Measurements from ENCODE around the gene UBE2Q2.
"Not testable (repeated sequence)": the region's sequence is repeated elsewhere in the genome, so short reads cannot be mapped to it uniquely, and the experiment has no call there.

Gene UBE2Q2

DNA sequence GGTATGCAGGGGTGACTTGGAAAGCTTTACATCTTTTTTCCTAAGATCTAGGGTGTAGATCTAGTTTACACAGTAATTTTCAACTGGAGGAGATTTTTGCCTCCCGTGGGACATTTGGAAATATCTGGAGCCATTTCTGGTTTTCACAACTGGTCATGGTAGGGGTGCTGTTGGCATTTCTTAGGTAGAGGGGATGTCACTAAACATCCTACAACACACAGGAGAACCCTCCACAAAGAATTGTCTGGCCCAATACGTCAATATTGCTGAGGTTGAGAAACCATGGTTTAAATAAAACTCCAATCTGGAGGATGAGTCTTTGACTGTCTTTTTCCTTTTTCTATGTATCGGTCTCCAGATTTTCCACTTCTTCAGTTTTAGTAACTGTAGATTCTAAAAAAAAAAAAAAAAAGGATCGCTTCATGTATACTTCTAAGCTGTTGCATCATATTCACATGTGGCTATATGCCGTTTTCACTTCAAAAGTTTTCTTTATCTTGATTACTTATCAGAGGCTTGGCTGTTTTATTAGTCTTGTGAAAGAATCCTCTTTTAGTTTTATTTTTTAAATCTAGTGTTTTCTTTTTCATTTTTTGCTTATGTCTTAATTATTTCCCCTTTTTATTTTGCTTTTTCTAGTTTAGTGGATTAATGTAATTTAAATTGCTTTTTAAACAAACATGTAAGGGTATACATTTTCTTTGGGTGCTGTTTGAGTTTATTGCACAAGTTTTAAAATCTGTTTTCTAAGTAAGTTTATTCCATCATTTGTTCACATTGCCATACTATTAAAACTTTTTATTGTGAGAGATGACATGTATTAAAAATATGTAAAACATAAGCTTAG lies 21.2 kb downstream of the UBE2Q2 start:
- DNase-seq (ENCODE audit: low read depth in 2 of 2), result no peak

- not testable (repeated sequence) for DNase-seq (ENCODE audit: low read depth in 2 of 2)
Observed at GRCh38 chr15:75866045-75866444, 22.8 kb downstream of the UBE2Q2 start.

DNA sequence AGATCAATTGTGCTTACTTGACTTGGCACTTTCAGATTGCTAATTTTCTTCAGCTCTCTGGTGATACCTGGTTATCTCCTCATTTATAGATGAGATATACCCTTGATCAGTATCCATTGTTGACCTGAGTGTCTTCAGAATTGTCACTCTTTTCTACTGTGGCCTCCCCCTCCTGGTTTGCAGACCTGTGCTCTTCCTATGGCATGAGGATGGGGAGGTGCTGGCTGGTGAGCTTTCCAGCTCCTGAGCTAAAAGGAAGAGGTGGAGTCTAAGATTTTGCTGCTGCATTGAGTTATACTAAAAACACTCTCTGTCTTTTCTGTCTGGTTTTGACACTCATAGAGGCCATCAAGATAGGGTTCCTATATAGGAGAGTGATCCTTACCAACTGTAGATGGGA lies 23.7 kb downstream of the UBE2Q2 start:
- no peak for DNase-seq (ENCODE audit: low read depth in 2 of 2)

DNA sequence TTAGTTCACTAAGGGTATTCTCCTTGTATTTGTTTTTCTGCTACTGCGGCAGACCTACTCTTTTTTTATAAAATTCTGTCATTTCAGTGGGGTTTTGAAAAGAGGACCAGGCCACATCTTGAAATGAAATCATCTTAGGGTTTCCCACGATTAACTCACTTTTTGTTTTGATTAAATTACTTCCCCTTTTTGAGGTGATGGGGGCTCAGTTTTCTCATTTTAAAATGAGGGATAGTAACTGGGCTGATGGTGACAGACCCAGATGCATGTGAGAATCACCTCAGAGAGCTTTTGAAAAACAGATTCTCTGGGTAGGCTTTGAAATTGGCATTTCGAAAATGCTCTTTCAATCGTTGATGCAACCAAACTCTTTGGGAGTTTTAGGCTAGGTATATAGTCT lies 24.2 kb downstream of the UBE2Q2 start:
- no peak for DNase-seq (ENCODE audit: low read depth in 2 of 2)

- no peak for DNase-seq (ENCODE audit: low read depth in 2 of 2)
Observed at GRCh38 chr15:75868019-75868418, 24.8 kb downstream of the UBE2Q2 start.

- DNase-seq (ENCODE audit: low read depth in 2 of 2), result no peak
Observed at GRCh38 chr15:75869446-75869845, 26.2 kb downstream of the UBE2Q2 start.

GRCh38 chr15:75871589-75871988 lies 28.3 kb downstream of the UBE2Q2 start:
- not testable (repeated sequence) for DNase-seq (ENCODE audit: low read depth in 2 of 2)

DNA sequence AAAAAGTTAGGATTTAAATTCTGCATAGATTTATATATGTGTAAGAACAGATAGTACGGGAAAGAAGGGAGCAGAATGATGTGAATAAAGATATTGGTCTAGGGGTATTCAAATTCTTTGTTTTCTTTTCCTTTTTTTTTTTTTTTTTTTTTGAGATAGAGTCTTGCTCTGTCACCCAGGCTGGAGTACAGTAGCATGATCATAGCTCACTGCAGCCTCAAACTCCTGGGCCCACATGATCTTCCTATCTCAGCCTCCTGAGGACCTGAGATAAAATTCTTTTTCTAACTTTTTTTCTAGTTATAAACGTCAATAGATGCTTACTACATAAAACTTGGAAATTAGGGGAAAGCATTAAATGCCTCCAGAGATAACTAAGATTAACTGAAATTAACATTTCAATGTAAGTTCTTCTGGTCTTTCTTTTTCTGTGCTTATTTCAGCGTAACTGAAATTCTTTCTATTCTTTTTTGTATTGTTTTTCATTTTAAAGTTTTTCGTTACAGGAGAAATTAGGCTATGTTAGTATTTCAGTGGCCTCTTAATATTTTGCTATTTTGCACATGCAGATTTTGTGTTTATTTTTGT lies 29.2 kb downstream of the UBE2Q2 start:
- no peak for DNase-seq (ENCODE audit: low read depth in 2 of 2)

DNA sequence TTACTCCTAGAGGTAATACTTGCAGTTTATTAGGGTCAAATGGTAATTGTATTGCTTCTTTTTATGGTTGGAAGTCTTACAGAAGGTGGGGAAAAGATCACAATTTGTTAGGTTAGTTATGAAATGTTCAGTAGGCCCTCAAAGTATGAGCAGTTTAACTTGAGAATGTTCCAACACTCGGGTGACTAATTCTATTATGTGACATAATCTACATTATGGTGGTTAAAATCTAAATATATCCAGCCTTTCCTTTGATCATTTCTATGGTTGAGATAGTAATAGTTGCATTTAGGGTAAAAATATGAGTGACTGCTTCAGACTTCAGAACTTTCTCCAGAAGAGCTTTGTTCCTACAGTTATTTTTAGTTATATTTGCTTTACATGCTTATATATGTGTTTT lies 40.8 kb downstream of the UBE2Q2 start:
- no peak for DNase-seq (ENCODE audit: low read depth in 2 of 2)

- no peak for DNase-seq (ENCODE audit: low read depth in 2 of 2)
Observed at GRCh38 chr15:75887178-75887577, 43.9 kb downstream of the UBE2Q2 start.

DNA sequence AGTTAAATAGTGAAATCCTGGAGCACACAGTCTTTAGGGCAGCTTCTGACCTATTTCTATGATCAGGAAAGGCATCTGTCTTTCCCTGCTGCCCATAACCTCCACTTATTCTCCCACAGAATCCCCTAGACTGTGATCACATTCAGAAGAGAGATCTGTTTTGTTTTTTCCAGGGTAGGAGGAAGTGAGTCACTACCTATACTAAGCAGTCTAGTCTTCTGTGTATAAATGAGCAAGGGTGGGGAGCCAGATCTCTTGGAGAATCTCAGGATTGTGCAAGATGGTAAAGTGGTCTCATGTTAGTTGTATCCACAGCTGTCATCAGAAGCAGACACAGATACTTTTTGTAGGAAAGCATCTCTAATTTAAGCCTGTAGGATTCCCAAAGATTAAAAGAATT lies 48.6 kb downstream of the UBE2Q2 start:
- no peak for DNase-seq (ENCODE audit: low read depth in 2 of 2)

GRCh38 chr15:75895731-75896130 lies 52.5 kb downstream of the UBE2Q2 start:
- no peak for DNase-seq (ENCODE audit: low read depth in 2 of 2)

DNA sequence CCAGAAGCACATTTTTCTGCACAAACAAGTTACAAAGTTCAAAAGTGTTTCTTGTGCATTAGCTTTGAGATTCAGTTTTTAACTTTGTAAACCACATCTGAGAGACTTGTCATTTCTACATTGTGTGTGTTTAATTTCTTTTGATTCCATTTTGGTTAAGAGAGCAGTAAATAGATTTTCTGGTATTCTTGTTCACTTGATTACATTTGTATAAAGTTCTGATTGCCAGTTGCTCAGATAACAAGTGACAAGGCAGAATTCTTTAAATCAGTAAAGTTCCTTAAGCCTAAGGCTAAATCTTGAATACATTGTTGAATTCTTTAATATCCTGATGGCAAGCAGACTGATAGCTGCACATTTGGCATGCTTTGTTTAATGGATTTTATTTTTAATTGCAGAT lies 57.3 kb downstream of the UBE2Q2 start:
- no peak for DNase-seq (ENCODE audit: low read depth in 2 of 2)

- no peak for DNase-seq (ENCODE audit: low read depth in 2 of 2)
Observed at GRCh38 chr15:75902129-75902557, 58.9 kb downstream of the UBE2Q2 start.

- peak; percentile 70 to 75 for DNase-seq (ENCODE audit: low read depth in 2 of 2)
Observed at GRCh38 chr15:75903331-75904239, 60.3 kb downstream of the UBE2Q2 start, which contains the start of gene FBXO22. Gene FBXO22 (plus strand): TSS chr15:75903878. CDS start chr15:75903964, 86 bp downstream.

DNA sequence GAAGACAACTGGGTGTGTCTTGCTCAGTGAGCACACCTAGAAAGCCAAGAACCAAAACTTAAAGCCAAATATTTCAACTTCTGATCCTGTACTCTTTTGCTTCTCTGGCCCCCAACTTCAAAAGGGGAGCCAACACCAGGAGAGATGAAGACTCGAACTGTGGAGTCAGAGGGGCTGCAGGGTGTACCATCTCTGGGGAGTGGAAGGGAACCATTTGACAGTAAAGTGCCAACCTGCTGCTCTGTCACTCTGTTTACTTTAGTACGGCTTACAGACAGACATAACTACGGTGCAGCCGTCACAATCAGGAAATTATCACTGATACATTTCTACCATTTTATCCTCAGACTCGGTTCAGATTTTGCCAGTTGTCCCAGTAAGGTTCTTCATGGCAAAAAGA lies 62.0 kb downstream of the UBE2Q2 start:
- DNase-seq (ENCODE audit: low read depth in 2 of 2), result no peak

GRCh38 chr15:75910355-75910754 lies 67.1 kb downstream of the UBE2Q2 start:
- not testable (repeated sequence) for DNase-seq (ENCODE audit: low read depth in 2 of 2)

DNA sequence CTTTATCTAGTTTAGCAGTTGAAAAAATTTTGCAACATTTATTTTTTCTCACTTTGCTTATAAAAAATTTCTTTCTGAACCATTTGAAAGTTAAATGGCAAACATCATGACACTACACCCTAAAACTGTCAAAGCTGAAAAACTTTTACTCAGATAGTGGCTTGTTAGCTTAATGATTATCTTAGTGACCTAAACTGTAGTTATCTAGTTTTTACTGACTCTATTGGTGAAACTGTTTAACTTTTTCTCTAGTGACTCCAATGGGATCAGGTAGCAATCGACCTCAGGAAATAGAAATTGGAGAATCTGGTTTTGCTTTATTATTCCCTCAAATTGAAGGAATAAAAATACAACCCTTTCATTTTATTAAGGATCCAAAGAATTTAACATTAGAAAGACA lies 73.7 kb downstream of the UBE2Q2 start:
- DNase-seq (ENCODE audit: low read depth in 2 of 2), result no peak

DNA sequence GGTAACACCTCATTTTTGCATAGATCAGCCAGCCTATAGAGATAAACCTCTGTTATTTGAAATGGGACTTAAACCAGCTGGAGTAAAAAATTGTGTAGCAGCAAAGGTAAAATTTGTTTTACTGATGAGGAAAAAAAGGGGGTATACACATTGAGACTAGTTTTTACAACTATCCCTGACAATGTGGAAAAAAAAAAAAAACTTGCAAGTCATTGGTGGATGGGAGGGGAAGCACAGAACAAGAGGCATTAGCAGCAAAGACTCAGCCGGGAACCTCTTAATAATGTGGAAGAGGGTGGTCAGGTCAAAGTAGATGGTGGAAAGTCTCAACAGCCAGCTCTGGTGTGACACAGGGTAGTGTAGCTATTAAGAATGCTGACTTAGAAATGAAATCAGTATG lies 74.9 kb downstream of the UBE2Q2 start:
- no peak for DNase-seq (ENCODE audit: low read depth in 2 of 2)

GRCh38 chr15:75920079-75920478 lies 76.8 kb downstream of the UBE2Q2 start:
- no peak for DNase-seq (ENCODE audit: low read depth in 2 of 2)

GRCh38 chr15:75921732-75922703 lies 78.8 kb downstream of the UBE2Q2 start:
- DNase-seq (ENCODE audit: low read depth in 2 of 2), result no peak
